NCI-H2081 (cell line): ENCODE data around the gene PCYT1B.
"Not testable (repeated sequence)": the region's sequence is repeated elsewhere in the genome, so short reads cannot be mapped to it uniquely, and the experiment has no call there.

ENCODE experiments used
- DNase-seq, 2 experiments: peaks; one replicate each; lab custom pipeline; 2025; lab: John Stamatoyannopoulos, UW

PCYT1B gene

GRCh38 chrX:24646006-24646405 lies 1.1 kb downstream of the PCYT1B start:
- no peak for DNase-seq

- DNase-seq, result no peak
Observed at GRCh38 chrX:24643116-24643515, 4.0 kb downstream of the PCYT1B start.

GRCh38 chrX:24629701-24630100 lies 17.4 kb downstream of the PCYT1B start:
- DNase-seq, result no peak

GRCh38 chrX:24619647-24620046 lies 27.5 kb downstream of the PCYT1B start:
- peak; percentile 29 to 50 for DNase-seq

- DNase-seq, result no peak
Observed at GRCh38 chrX:24610516-24610915, 36.6 kb downstream of the PCYT1B start.

GRCh38 chrX:24607616-24608015 lies 39.5 kb downstream of the PCYT1B start:
- DNase-seq, result no peak

GRCh38 chrX:24605941-24606340 lies 41.2 kb downstream of the PCYT1B start:
- DNase-seq, result not testable (repeated sequence)

- DNase-seq, result no peak
Observed at GRCh38 chrX:24603191-24603590, 44.0 kb downstream of the PCYT1B start.

- DNase-seq, result no peak
Observed at GRCh38 chrX:24601858-24602257, 45.3 kb downstream of the PCYT1B start.

GRCh38 chrX:24594501-24594900 lies 52.6 kb downstream of the PCYT1B start:
- no peak for DNase-seq

GRCh38 chrX:24590111-24590510 lies 57.0 kb downstream of the PCYT1B start:
- no peak for DNase-seq

- DNase-seq, result no peak
Observed at GRCh38 chrX:24577091-24577490, 70.1 kb downstream of the PCYT1B start.

- DNase-seq, result no peak
Observed at GRCh38 chrX:24575496-24575895, 71.7 kb downstream of the PCYT1B start.

- DNase-seq, result no peak
Observed at GRCh38 chrX:24574743-24575142, 72.4 kb downstream of the PCYT1B start.

GRCh38 chrX:24567169-24567568 lies 80.0 kb downstream of the PCYT1B start:
- DNase-seq, result no peak

- DNase-seq, result no peak
Observed at GRCh38 chrX:24566240-24566639, 80.9 kb downstream of the PCYT1B start.

- no peak for DNase-seq
Observed at GRCh38 chrX:24563291-24564010, 83.7 kb downstream of the PCYT1B start.

- DNase-seq, result peak in 1 of 2 experiments; percentile 5
Observed at GRCh38 chrX:24561121-24561520, 86.0 kb downstream of the PCYT1B start.

GRCh38 chrX:24553011-24553410 lies 94.1 kb downstream of the PCYT1B start:
- DNase-seq, result no peak

- DNase-seq, result no peak
Observed at GRCh38 chrX:24550166-24550565, 97.0 kb downstream of the PCYT1B start.

- DNase-seq, result no peak
Observed at GRCh38 chrX:24547961-24548360, 99.2 kb downstream of the PCYT1B start.

GRCh38 chrX:24542756-24543155 lies 104.4 kb downstream of the PCYT1B start:
- DNase-seq, result no peak

GRCh38 chrX:24536551-24536950 lies 110.6 kb downstream of the PCYT1B start:
- no peak for DNase-seq

GRCh38 chrX:24528605-24529004 lies 118.5 kb downstream of the PCYT1B start:
- DNase-seq, result peak in 1 of 2 experiments; percentile 61
